Pons (tissue), 1 donor: ENCODE measurements around the gene GARIN5B.
A peak's percentile ranks its signal among the peaks of the same experiment; 100 is the strongest.
"Not testable (repeated sequence)": the region's sequence is repeated elsewhere in the genome, so short reads cannot be mapped to it uniquely, and the experiment has no call there.

ENCODE experiments used
- DNase-seq: peaks from one replicate; pipeline ENCODE4 v3.0.0-alpha.2; 2016; ENCODE audit warnings: low spot score

Gene GARIN5B

DNA sequence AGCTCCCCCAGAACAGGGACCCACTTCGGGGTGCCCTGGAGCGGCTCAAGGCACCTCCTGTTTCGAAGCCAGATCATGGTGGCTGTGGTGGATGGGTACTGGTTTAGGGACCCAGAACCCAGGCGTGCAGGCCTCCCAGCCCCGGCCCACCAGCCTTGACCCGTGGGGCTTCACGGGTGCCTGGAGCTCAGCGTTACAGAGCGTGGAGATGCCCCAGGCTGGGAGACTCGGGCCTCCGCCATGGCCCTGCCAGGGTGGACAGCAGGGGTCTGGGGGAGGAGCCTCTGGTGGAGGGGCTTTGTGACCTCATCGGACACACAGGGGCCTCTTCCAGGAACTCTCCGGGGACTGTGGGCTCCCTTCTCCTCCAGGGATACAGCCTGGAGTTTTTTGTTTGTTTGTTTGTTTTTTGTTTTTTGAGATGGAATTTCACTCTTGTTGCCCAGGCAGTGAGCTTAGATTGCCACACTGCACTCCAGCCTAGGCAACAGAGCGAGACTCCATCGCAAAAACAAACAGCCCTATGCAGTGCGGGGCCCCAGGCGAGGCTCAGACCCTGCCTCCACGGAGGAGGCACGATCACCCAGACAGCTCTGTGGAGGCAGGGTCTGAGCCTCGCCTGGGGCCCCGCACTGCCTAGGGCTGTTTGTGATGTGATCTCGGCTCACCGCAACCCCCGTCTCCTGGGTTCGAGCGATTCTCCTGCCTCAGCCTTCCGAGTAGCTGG lies at the start of gene GARIN5B:
GARIN5B (minus strand) TSS at position 271 of the 727 bp plus-strand sequence; CDS start at position 77, 194 bp downstream.
- no peak for DNase-seq

DNA sequence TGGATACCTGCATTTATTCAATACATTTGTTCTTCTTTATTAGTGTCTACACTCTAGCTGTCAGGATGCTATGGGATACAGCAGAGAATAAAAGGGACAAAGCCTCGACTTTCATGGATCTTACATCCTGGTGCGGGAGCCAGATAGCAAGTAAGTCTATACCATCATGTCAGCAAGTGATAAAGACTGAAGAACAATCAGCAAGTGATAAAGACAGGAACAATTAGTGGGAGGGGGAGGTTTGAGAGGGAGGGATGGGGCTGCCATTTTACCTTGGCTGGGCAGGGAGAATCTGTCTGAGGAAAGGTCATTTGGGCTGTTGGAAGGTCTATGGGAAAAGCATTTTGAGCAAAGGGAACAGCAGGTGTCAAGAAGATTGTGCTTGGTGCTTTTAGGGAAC lies 47.1 kb upstream of the GARIN5B start:
- DNase-seq, result no peak

DNA sequence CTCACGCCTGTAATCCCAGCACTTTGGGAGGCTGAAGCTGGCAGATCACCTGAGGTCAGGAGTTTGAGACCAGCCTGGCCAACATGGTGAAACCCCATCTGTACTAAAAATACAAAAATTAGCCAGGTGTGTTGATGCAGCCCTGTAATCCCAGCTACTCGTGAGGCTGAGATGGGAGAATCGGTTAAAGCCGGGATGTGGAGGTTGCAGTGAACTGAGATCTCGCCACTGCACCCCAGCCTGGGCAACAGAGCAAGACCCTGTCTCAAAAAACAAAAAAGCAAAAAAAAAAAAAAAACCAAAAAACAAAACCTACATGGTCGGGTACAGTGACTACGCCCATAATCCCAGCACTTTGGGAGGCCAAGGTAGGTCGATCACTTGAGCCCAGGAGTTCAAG lies 46.1 kb upstream of the GARIN5B start:
- DNase-seq, result not testable (repeated sequence)

DNA sequence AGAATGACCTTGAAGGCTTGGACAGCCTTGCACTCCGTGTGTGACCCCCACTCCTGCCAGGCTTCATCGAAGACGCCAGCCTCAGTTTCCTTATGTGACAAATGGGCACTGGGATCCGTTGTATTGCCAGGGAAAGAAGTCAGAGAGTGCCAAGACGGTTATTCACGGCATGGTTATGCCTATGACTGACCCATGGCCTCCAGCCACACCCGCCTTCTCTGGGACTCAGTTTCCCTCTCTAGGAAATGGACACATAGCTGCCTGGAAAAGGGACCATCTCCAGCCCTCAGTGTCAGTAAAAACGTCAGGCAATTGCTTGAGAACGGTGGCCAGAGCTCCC lies 45.4 kb upstream of the GARIN5B start:
- DNase-seq, result no peak

DNA sequence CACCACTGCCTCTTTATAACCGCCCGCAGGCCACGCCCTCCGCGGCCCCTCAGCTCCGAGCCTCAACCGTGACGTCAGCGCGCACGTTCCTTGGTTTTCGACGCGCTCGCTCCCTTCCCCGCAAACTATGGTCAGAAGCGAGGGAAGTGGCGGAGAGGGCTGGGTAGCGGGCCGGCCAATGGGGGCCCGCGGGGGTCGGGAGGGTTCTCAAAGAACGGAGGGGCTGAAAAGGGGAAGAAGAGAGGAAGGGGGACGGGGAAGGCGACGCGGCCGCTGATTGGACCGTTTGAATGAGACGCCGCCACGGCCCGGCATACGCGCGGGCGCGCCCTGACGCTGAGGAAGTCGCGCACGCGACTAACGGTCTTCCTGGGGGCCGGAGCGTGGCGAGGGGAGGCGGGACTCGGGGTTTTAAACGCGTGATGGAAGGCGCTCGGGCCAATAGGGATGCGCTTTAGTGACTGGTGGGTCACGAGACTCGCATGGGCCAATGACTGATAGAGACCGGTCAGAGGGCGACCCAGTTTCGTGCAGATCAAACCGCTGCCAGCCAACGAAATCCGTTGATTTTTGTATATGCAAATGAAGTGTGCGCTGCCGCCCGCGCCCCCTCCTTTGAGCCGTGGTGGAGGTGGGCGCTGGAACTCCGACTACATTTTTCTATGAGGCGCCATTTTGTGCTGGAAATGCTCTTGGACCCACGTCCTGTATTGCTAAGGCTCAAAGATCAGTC lies 44.9 kb upstream of the GARIN5B start:
- DNase-seq, result peak; percentile 98

DNA sequence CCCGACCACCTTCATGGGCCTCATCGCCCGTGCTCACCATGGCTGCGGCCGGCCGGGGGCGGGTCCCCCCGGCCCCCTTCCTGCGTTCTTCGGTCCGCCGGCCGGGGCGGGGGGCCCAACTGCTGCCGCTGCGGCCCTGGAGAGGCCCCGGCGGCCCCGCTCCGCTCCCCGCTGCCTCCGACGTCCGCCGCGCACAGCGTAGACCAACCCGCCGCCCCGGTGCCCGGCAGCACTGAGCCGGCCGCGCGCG lies 44.4 kb upstream of the GARIN5B start, which contains the start of gene UBE2S:
UBE2S (minus strand) TSS at position 239 of the 250 bp plus-strand sequence; CDS start at position 40, 199 bp downstream.
- DNase-seq, result not testable (repeated sequence)

DNA sequence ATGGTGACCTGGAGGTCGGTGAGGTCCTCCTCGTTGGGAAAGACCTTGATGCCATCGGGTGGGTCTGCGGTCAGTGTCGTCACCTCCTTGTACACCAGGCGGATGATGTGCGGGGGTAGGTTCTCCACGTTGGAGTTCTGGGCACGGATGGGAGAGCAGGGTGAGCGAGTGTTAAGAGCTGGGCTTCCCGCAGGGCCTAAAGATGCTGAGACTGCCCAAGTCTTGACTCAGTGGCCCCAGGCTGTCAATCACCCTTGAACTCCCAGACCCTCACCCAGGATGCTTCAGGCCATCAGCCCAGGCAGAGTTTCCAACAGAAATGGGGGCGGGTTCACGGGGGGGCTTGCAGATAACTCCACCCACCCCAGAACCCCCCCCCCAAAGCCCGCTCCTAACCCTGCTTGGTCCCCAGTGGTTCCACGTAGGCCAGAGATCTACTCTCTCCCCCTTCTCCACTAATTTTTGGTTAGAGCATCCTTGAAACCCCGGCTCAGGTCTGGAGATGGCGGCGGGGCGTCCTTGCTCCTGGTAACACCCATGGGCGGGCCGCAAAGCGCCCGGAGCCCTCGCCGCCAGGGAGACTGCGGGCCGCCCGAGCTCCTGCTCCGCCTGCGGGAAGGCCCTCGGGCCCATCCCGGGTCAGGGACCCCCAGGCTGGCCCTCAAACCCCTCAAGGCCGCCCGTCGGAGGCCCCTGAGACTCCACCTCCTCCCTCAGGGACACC lies 43.9 kb upstream of the GARIN5B start:
- no peak for DNase-seq

DNA sequence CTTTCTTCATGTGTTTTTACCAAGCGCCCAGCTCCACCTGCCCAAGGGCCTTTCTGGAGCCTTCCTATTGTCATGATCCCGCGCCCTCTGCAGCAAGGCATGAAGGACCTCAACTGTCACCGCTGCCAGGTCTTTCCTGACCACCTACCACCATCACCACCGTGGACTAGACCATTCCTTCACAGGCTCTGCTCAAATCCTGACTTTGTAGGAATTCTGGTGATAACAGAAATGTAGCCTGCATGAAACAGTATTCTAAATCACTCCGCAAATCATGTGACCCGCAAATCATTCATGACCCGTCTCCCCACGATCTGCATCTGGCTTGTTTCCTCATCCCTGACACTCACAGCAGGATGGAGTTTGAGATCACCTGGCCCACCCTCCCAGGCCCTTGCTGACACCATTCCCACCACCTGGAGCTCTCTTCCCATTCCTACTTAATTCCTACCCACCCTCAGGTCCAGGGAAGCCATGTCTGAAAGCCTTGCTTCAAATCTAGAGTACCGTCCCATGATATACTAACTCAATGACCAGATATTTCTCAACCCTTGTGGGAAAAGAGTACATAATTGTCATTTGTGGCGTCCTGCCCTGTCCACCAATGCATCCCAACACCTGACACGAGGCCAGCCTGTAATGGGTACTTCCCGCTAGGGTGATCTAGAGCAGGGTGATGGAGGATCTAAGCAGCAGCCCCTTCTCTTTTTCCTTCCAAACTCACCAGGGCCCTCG lies 43.2 kb upstream of the GARIN5B start:
- no peak for DNase-seq

- DNase-seq, result no peak
Observed at GRCh38 chr19:55405638-55406037, 42.6 kb upstream of the GARIN5B start.

- DNase-seq, result no peak
Observed at GRCh38 chr19:55402509-55402908, 39.4 kb upstream of the GARIN5B start.

- DNase-seq, result not testable (repeated sequence)
Observed at GRCh38 chr19:55401390-55401789, 38.3 kb upstream of the GARIN5B start.

DNA sequence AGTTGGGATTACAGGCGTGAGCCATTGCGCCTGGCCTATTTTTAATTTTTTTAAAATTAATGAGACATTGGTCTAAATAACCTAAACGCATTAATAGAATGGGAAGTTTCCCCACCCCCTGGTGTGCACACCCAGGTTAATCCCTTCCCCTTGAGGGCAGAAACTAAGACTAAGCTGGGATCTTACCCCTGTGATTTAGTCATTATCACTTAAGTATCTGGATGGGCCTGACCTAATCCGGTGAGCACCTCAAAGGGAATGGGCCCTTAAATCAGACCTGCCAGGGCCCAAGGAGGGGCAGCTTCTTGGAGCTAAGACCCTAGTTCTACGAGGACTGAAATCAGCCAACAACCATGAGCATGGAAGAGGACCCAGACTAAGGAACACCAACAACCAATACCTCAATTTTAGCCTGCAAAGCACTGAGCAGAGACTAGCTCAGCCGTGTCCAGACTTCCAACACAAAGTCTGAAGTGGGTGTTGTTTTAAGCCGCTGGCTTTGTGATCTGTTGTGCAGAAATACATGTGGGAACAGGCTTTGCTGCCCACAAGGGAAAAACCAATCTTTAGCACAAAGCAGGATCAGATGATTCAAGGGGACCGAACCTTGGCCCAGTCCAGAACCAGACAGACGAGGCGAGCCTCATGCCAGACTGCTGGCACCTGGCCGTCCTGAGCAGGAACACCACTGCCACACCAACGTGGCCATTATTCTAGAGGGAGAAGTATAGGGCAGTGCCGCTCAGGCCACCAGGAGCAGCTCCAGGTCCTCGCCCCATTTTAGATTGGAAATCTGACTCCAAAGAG lies 37.4 kb upstream of the GARIN5B start:
- no peak for DNase-seq

- DNase-seq, result no peak
Observed at GRCh38 chr19:55398200-55398925, 35.3 kb upstream of the GARIN5B start.

DNA sequence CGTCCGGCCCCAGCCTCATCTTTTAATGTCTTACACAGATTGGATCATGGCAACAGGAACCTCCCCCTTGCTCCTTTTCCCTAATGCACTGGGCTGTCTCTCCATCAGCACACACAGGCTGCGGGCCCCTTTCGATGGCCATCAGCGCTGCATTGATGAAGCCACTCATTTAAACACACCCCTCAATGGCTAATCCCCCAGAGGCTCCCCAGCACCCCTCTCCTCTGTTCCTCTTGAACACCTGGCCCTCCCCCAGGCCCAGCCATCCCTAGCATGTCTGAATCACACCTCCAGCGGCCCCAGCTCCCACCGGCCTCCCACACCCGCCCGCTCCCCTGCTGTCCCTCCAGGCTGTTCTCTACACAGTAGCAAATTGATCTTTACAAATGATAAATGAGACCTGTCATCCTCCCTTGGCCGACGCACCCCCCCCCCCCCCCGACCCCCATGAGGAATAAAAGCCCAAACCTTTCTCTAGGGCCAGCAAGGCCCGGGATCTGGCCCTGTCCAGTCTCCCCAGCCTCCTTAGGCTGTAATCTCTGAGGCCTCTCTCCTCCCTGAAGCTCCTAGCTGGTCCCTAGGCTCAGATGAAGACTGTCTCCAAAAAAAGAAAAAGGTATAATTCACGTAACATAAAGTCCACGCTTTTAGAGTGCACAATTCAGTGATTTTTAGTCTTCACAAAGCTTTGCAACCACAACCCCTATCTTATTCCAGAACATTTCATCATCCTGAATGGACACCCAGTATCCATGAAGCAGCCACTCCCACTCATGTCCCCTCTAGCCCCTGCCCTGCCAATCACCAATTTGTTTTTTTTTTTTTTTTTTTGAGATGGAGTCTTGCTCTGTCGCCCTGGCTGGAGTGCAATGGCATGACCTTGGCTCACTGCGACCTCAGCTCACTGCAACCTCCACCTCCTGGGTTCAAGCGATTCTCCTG lies 30.0 kb upstream of the GARIN5B start:
- DNase-seq, result no peak

GRCh38 chr19:55391702-55392615 lies 28.9 kb upstream of the GARIN5B start:
- DNase-seq, result no peak

GRCh38 chr19:55391191-55391670 lies 28.2 kb upstream of the GARIN5B start:
- DNase-seq, result no peak

DNA sequence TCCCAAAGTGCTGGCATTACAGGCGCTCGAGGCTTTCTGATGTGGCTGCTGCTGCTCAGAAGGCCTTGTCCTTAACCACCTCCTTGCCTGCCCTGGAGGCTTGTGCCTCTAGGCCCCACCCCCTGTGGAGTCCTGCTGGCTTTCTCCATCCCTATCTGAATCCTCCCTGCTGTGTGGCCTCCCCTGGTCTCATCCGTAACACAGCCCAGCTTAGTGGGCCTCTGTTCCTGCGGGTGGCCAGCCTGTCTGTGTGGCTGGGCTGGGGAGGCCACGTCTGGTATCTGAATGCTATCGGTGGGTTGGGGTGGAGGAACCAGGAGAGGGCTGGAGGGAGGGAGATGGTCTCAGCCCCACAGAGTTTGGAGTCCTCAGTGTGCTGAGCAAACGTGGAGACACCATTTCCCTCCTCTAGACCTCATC lies 27.4 kb upstream of the GARIN5B start:
- no peak for DNase-seq
